Mononuclear cell (primary cell): ENCODE data around the gene TEK. TPM values are rescaled to one million over a fixed set of nuclear protein-coding genes. Genes with fewer than 3 reads are reported as not detected.
"Not testable (repeated sequence)": the region's sequence is repeated elsewhere in the genome, so short reads cannot be mapped to it uniquely, and the experiment has no call there.

Experiments
- H3K27me3 ChIP-seq: 2 replicates; pipeline ENCODE4 v1.6.0; 2011; ENCODE audit warnings: low read length, control low read depth; ENCODE audit not compliant: insufficient read depth
- H3K4me1 ChIP-seq: 2 replicates; pipeline ENCODE4 v1.5.1; 2011; ENCODE audit warnings: mild to moderate bottlenecking, low read length, control low read depth; ENCODE audit not compliant: insufficient read depth
- H3K4me3 ChIP-seq: 2 replicates; pipeline ENCODE4 v1.5.1; 2011; ENCODE audit warnings: mild to moderate bottlenecking, low read length, moderate library complexity
- H3K9me3 ChIP-seq: 2 replicates; pipeline ENCODE4 v1.5.1; 2011; ENCODE audit warnings: low read depth, mild to moderate bottlenecking, control low read depth, low read length
- total RNA-seq: library from RNA; depleted of rRNA; stranded (reverse); fragments of >200 nt; gene quantifications from one replicate; pipeline ENCODE4 v1.2.3, GENCODE V29; 2012

TEK gene
- total RNA-seq: under 0.01 TPM

- H3K27me3 ChIP-seq: peaks cover 2% of the 10 kb centered on the region
- no peaks in the 10 kb centered on the region for H3K4me1 ChIP-seq
- H3K4me3 ChIP-seq: no peak within 1 kb of the TSS
- no peaks in the 10 kb centered on the region for H3K9me3 ChIP-seq
Measured at GRCh38 chr9:27108981-27109541, at the start of gene TEK. Gene TEK, plus strand, starts transcription at chr9:27109225. Its CDS starts 366 bp downstream, at chr9:27109591.

GRCh38 chr9:27059412-27059811, 49.6 kb upstream of the TEK start:
- H3K4me3 ChIP-seq: no peak overlapping the region
- H3K9me3 ChIP-seq: no peaks in the 10 kb centered on the region
- H3K27me3 ChIP-seq: no peaks in the 10 kb centered on the region
- no peaks in the 10 kb centered on the region for H3K4me1 ChIP-seq

GRCh38 chr9:27059907-27060306, 49.1 kb upstream of the TEK start:
- H3K27me3 ChIP-seq: no peaks in the 10 kb centered on the region
- no peak overlapping the region for H3K4me3 ChIP-seq
- H3K9me3 ChIP-seq: no peaks in the 10 kb centered on the region
- H3K4me1 ChIP-seq: no peaks in the 10 kb centered on the region

GRCh38 chr9:27065288-27065687, 43.7 kb upstream of the TEK start:
- H3K27me3 ChIP-seq: no peaks in the 10 kb centered on the region
- no peaks in the 10 kb centered on the region for H3K9me3 ChIP-seq
- H3K4me3 ChIP-seq: no peak overlapping the region
- H3K4me1 ChIP-seq: no peaks in the 10 kb centered on the region

- Histone ChIP-seq H3K4me1 (no peaks in the 10 kb centered on the region), H3K9me3 (no peaks in the 10 kb centered on the region), H3K4me3 (no peak overlapping the region), H3K27me3 (no peaks in the 10 kb centered on the region)
Measured at GRCh38 chr9:27073841-27074728, 34.9 kb upstream of the TEK start.

- H3K9me3 ChIP-seq: no peaks in the 10 kb centered on the region
- no peaks in the 10 kb centered on the region for H3K4me1 ChIP-seq
- no peaks in the 10 kb centered on the region for H3K27me3 ChIP-seq
- no peak overlapping the region for H3K4me3 ChIP-seq
Measured at GRCh38 chr9:27078685-27079084, 30.3 kb upstream of the TEK start.

GRCh38 chr9:27085456-27085855, 23.6 kb upstream of the TEK start:
- Histone ChIP-seq H3K4me3 (no peak overlapping the region), H3K4me1 (no peaks in the 10 kb centered on the region), H3K27me3 (no peaks in the 10 kb centered on the region), H3K9me3 (no peaks in the 10 kb centered on the region)

- H3K4me3 ChIP-seq: no peak overlapping the region
- no peaks in the 10 kb centered on the region for H3K27me3 ChIP-seq
- no peaks in the 10 kb centered on the region for H3K9me3 ChIP-seq
- no peaks in the 10 kb centered on the region for H3K4me1 ChIP-seq
Measured at GRCh38 chr9:27086818-27087680, 22.0 kb upstream of the TEK start.

- Histone ChIP-seq H3K27me3 (no peaks in the 10 kb centered on the region), H3K4me1 (no peaks in the 10 kb centered on the region), H3K9me3 (no peaks in the 10 kb centered on the region), H3K4me3 (no peak overlapping the region)
Measured at GRCh38 chr9:27088981-27089380, 20.0 kb upstream of the TEK start.

- Histone ChIP-seq H3K4me3 (no peak overlapping the region), H3K9me3 (no peaks in the 10 kb centered on the region), H3K27me3 (no peaks in the 10 kb centered on the region), H3K4me1 (no peaks in the 10 kb centered on the region)
Measured at GRCh38 chr9:27089706-27090105, 19.3 kb upstream of the TEK start.

GRCh38 chr9:27090231-27090630, 18.8 kb upstream of the TEK start:
- Histone ChIP-seq H3K9me3 (no peaks in the 10 kb centered on the region), H3K4me3 (no peak overlapping the region)

GRCh38 chr9:27090711-27091110, 18.3 kb upstream of the TEK start:
- Histone ChIP-seq H3K27me3 (no peaks in the 10 kb centered on the region), H3K9me3 (no peaks in the 10 kb centered on the region), H3K4me3 (no peak overlapping the region), H3K4me1 (no peaks in the 10 kb centered on the region)

More at GRCh38 chr9:27090231-27090630, 18.8 kb upstream of the TEK start:
- Histone ChIP-seq H3K27me3 (no peaks in the 10 kb centered on the region), H3K4me1 (no peaks in the 10 kb centered on the region)

GRCh38 chr9:27092496-27092895, 16.5 kb upstream of the TEK start:
- not testable (repeated sequence) for H3K4me3 ChIP-seq, H3K9me3 ChIP-seq, H3K27me3 ChIP-seq, H3K4me1 ChIP-seq

- H3K4me3 ChIP-seq, H3K9me3 ChIP-seq: not testable (repeated sequence)
Measured at GRCh38 chr9:27093384-27094067, 15.5 kb upstream of the TEK start.

More at GRCh38 chr9:27093384-27094067, 15.5 kb upstream of the TEK start:
- not testable (repeated sequence) for H3K27me3 ChIP-seq, H3K4me1 ChIP-seq
